ENCODE data around the gene PROS1. TPM values are rescaled to one million over a fixed set of nuclear protein-coding genes. Genes with fewer than 3 reads are reported as not detected.

Gene PROS1
- total and polyA plus RNA-seq, 3 donors from 2014 or later: 14.3 to 28.4 (median 17.0) TPM

DNA sequence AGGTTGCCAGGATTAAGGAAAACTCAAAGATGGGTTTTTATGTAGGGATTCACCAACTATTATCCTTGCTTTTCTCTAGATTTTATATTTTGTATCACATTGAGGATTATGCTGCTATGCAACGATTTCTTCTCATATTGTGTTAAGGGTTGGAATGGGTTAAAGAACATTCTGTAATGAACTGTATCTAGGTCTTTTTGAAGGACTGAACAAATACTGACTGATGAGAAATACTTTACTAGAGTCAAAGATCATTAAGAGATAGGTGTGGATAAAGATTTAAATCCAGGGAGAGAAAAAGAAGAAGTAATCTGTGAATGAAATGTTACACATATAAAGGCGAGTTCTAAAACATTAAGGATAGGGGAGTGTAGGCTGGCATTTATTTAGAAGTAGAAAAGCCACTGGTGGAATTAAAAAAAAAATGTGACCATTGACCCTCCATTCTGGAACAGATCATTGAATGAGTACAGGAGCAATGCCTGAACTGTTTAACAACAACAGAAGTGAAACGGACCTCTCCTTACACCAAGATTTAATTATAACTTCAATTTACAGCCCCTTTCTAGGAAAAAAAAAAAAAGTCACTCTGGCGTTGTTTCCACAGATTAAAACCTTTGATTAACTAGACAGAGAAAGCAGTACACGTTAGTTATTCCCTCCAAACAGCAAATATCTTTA lies 39.2 kb downstream of the PROS1 start:
- DNase-seq: no peak
- Histone ChIP-seq H3K9me3 (no peaks in the 10 kb centered on the region), H3K4me3 (no peak overlapping the region), H3K27me3 (no peaks in the 10 kb centered on the region), H3K27ac (no peak overlapping the region), H3K4me1 (peaks cover 5% of the 10 kb centered on the region), H3K36me3 (ENCODE audit: low read depth, missing control alignments) (no peaks in the 10 kb centered on the region)
- 37 to 51% methylated on average over 5 of the region's 5 CpGs for WGBS, 2 donors
- intact Hi-C loops (cut with DNase I; ENCODE audit: low total_unique reads): no loop called here
- TF ChIP-seq, protein P1, sequence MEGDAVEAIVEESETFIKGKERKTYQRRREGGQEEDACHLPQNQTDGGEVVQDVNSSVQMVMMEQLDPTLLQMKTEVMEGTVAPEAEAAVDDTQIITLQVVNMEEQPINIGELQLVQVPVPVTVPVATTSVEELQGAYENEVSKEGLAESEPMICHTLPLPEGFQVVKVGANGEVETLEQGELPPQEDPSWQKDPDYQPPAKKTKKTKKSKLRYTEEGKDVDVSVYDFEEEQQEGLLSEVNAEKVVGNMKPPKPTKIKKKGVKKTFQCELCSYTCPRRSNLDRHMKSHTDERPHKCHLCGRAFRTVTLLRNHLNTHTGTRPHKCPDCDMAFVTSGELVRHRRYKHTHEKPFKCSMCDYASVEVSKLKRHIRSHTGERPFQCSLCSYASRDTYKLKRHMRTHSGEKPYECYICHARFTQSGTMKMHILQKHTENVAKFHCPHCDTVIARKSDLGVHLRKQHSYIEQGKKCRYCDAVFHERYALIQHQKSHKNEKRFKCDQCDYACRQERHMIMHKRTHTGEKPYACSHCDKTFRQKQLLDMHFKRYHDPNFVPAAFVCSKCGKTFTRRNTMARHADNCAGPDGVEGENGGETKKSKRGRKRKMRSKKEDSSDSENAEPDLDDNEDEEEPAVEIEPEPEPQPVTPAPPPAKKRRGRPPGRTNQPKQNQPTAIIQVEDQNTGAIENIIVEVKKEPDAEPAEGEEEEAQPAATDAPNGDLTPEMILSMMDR (IDR thresholded peaks at IDR 0.05): no peak
- TF ChIP-seq POLR2A (IDR thresholded peaks at IDR 0.05): no peak

DNA sequence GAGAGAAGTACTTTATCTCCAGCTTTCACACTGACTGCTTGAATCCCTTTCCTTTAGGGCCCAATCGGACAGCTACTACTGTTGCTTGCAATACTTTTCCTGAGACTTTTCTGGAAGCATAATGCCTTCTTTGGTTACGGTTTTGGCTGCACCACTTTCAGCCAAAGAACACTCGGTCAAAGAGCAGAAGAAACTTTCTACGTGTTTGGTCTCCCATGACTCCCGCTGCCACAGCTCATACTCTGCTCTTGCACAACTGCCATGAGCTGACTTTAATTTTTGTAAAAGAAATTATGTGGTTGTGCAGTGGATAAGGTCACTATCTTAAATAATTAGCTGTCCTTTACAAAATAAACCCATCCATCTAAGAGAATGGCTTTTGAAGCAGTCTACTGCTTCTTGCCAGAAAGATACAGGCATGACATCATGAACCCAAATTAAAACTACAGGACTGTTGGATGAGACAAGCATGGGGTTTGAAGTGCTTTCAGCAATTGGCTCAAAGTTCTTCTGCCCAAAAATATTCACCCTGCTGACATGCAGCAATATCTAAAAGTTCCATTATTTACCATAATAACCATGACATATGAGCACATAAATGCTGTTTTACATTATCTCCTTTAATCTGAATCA lies 42.0 kb downstream of the PROS1 start:
- no peaks in the 10 kb centered on the region for H3K27me3 ChIP-seq
- no peak overlapping the region for H3K4me3 ChIP-seq
- no peak overlapping the region for H3K27ac ChIP-seq
- peaks cover 5% of the 10 kb centered on the region for H3K4me1 ChIP-seq
- TF ChIP-seq, protein P1 (IDR thresholded peaks at IDR 0.05): no peak
- no peak for TF ChIP-seq POLR2A (IDR thresholded peaks at IDR 0.05)
- DNase-seq: no peak
- no peaks in the 10 kb centered on the region for H3K9me3 ChIP-seq
- no peaks in the 10 kb centered on the region for H3K36me3 ChIP-seq (ENCODE audit: low read depth, missing control alignments)
- 90 to 93% methylated on average over 5 of the region's 5 CpGs for WGBS, 2 donors
- intact Hi-C loops (cut with DNase I; ENCODE audit: low total_unique reads): no loop called here

DNA sequence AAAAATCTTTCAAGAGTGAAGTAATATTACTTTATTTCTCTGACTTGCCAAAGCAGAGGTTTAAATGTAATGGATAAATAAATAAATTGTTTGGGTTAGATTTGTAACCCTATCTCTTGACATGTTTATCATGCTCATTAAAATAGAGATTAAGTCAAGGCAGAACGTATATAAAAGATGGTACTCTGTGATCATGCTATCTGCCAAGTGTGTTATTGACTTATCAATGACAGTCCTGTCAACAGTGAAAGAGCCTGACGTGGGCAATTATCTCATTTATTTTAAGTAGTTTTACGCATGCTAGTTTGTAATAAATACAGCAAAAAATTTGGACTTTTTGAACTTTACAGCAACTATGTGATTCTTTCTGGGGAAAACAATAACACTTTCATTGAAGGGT lies 43.7 kb downstream of the PROS1 start:
- Histone ChIP-seq H3K36me3 (ENCODE audit: low read depth, missing control alignments) (no peaks in the 10 kb centered on the region), H3K9me3 (no peaks in the 10 kb centered on the region), H3K4me3 (no peak overlapping the region), H3K4me1 (peaks cover 5% of the 10 kb centered on the region), H3K27me3 (no peaks in the 10 kb centered on the region), H3K27ac (no peak overlapping the region)
- DNase-seq: no peak
- intact Hi-C loops (cut with DNase I; ENCODE audit: low total_unique reads): no loop called here
- WGBS, 2 donors: 55 to 82% methylated on average over 3 of the region's 3 CpGs
- no peak for TF ChIP-seq POLR2A (IDR thresholded peaks at IDR 0.05)
- TF ChIP-seq, protein P1 (IDR thresholded peaks at IDR 0.05): no peak

DNA sequence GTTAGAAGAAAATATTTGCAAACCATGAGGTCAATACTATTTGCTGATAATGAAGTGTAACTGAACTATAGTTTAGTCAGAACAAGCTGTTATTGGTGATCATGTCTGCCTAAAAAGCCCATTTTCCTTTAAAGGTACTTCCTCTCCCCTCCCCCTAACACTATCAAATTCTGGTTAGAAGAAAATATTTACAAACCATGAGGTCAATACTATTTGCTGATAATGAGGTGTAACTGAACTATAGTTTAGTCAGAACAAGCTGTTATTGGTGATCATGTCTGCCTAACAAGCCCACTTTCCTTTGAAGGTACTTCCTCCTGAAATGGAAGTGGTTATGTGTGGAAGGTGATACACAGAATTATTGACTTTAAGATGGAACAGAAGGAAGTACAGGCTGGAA lies 46.9 kb downstream of the PROS1 start:
- no peak for DNase-seq
- Histone ChIP-seq H3K9me3 (no peaks in the 10 kb centered on the region), H3K27ac (no peak overlapping the region), H3K4me1 (no peaks in the 10 kb centered on the region), H3K36me3 (ENCODE audit: low read depth, missing control alignments) (no peaks in the 10 kb centered on the region), H3K27me3 (no peaks in the 10 kb centered on the region), H3K4me3 (no peak overlapping the region)
- intact Hi-C loops (cut with DNase I; ENCODE audit: low total_unique reads): no loop called here
- TF ChIP-seq POLR2A (IDR thresholded peaks at IDR 0.05): no peak
- TF ChIP-seq, protein P1 (IDR thresholded peaks at IDR 0.05): no peak

DNA sequence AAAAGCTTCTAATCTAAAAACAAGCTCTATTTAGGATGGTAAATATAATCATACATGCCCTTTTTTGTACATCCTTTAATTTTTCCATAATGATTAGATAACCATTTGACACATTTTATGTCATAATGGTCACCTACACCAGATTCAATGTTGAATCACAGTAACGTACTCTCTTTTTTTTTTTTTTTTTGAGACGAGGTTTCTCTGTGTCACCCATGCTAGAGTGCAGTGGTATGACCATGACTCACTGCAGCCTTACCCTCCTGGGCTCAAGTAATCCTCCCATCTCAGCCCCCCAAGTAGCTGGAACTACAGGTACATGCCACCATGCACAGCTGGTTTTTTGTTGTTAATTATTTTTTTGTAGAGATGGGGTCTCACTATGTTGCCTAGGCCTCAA lies 49.2 kb downstream of the PROS1 start:
- Histone ChIP-seq H3K27ac (no peak overlapping the region), H3K4me1 (no peaks in the 10 kb centered on the region), H3K27me3 (no peaks in the 10 kb centered on the region), H3K36me3 (ENCODE audit: low read depth, missing control alignments) (no peaks in the 10 kb centered on the region), H3K4me3 (no peak overlapping the region), H3K9me3 (no peaks in the 10 kb centered on the region)
- no peak for TF ChIP-seq POLR2A (IDR thresholded peaks at IDR 0.05)
- TF ChIP-seq, protein P1 (IDR thresholded peaks at IDR 0.05): no peak
- intact Hi-C loops (cut with DNase I; ENCODE audit: low total_unique reads): no loop called here
- WGBS, 2 donors: 82 to 83% methylated on average over 2 of the region's 2 CpGs
- DNase-seq: no peak
